PFSK-1 (cell line): ENCODE measurements around the gene RDH14.

ENCODE experiments used
- FOXP2 ChIP-seq: optimal IDR thresholded peaks from 2 replicates; pipeline ENCODE3; 2011; ENCODE audit warnings: borderline replicate concordance, control low read depth, inconsistent platforms; ENCODE audit not compliant: insufficient read depth; ENCODE audit errors: extremely low read length, extremely low read depth
- POLR2AphosphoS5 ChIP-seq: IDR thresholded peaks from 2 replicates; pipeline ENCODE4 v1.6.1; 2012; ENCODE audit warnings: low read depth, mild to moderate bottlenecking, control low read depth, low read length, moderate library complexity
- SIN3A ChIP-seq: IDR thresholded peaks from 2 replicates; pipeline ENCODE4 v1.6.1; 2012; ENCODE audit warnings: mild to moderate bottlenecking, low read length, moderate library complexity, borderline replicate concordance; ENCODE audit not compliant: insufficient read depth
- TAF1 ChIP-seq: IDR thresholded peaks from 2 replicates; pipeline ENCODE4 v1.6.1; 2012; ENCODE audit warnings: low read length, control low read depth, borderline replicate concordance; ENCODE audit not compliant: insufficient read depth
- TF ChIP-seq, protein P1 (sequence below), 2 experiments: IDR thresholded peaks; 2 replicates each; pipeline versions ENCODE4 v1.6.1 to v1.8.0; 2011 to 2012; ENCODE audit warnings: low read depth in 2 of 2, low read length in 2 of 2, control low read depth in 1 of 2, inconsistent platforms in 1 of 2, mild to moderate bottlenecking in 1 of 2, moderate library complexity in 1 of 2; ENCODE audit not compliant: insufficient read depth in 1 of 2

RDH14 gene

DNA sequence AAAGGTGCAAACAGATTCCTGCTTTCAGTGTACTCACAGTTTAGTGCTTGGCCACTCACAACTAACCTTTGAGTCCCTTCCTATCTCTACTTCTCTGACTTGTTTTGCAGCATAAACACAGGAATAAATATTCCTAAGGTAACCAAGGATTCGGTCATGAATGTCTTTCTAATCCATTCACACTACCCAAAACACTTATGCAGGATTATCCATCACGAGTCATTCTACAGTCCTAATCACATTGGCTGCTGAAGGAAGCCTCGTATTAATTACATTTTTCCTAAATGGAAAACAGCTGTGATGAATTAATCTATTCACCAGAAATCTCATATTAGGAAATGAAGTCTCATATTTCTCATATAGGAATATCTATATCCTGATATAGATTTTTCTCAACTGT is 16.3 kb downstream of the RDH14 start:
- TF ChIP-seq POLR2AphosphoS5 (no peak), TAF1 (no peak), SIN3A (no peak), FOXP2 (no peak)
- TF ChIP-seq, protein P1, sequence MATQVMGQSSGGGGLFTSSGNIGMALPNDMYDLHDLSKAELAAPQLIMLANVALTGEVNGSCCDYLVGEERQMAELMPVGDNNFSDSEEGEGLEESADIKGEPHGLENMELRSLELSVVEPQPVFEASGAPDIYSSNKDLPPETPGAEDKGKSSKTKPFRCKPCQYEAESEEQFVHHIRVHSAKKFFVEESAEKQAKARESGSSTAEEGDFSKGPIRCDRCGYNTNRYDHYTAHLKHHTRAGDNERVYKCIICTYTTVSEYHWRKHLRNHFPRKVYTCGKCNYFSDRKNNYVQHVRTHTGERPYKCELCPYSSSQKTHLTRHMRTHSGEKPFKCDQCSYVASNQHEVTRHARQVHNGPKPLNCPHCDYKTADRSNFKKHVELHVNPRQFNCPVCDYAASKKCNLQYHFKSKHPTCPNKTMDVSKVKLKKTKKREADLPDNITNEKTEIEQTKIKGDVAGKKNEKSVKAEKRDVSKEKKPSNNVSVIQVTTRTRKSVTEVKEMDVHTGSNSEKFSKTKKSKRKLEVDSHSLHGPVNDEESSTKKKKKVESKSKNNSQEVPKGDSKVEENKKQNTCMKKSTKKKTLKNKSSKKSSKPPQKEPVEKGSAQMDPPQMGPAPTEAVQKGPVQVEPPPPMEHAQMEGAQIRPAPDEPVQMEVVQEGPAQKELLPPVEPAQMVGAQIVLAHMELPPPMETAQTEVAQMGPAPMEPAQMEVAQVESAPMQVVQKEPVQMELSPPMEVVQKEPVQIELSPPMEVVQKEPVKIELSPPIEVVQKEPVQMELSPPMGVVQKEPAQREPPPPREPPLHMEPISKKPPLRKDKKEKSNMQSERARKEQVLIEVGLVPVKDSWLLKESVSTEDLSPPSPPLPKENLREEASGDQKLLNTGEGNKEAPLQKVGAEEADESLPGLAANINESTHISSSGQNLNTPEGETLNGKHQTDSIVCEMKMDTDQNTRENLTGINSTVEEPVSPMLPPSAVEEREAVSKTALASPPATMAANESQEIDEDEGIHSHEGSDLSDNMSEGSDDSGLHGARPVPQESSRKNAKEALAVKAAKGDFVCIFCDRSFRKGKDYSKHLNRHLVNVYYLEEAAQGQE (IDR thresholded peaks at IDR 0.05; ENCODE audit: insufficient read depth in 1 of 2, low read depth in 2 of 2, low read length in 2 of 2): no peak

- no peak for TF ChIP-seq POLR2AphosphoS5
- TF ChIP-seq, protein P1 (IDR thresholded peaks at IDR 0.05; ENCODE audit: insufficient read depth in 1 of 2, low read depth in 2 of 2, low read length in 2 of 2): no peak
Measured at GRCh38 chr2:18540872-18541271, 19.6 kb downstream of the RDH14 start.

GRCh38 chr2:18536697-18537096 is 23.8 kb downstream of the RDH14 start:
- TF ChIP-seq SIN3A (no peak), TAF1 (no peak), FOXP2 (no peak), POLR2AphosphoS5 (no peak)
- TF ChIP-seq, protein P1 (IDR thresholded peaks at IDR 0.05; ENCODE audit: insufficient read depth in 1 of 2, low read depth in 2 of 2, low read length in 2 of 2): no peak

GRCh38 chr2:18536100-18536499 is 24.4 kb downstream of the RDH14 start:
- no peak for TF ChIP-seq POLR2AphosphoS5

DNA sequence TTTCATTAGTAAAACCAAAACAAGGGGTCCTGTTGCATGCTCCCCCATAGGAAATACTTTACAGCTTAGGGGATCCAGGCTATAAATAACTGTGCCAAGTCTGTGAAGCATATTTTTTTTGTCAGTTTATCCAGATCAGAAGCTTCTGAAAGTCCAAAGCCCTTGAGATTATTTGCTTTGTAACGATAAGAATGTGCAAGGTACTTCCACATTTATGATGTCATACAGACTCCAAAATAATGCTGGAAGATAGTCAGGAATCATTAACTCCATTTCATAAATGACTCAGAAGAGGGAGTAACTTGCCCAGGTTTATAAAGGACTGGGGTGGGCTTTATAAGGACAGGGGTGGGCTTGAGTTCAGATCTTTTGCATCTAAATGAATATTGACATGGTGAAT is 29.3 kb downstream of the RDH14 start:
- no peak for TF ChIP-seq TAF1
- TF ChIP-seq FOXP2: no peak
- TF ChIP-seq SIN3A: no peak
- TF ChIP-seq, protein P1 (IDR thresholded peaks at IDR 0.05; ENCODE audit: insufficient read depth in 1 of 2, low read depth in 2 of 2, low read length in 2 of 2): no peak
- TF ChIP-seq POLR2AphosphoS5: no peak

GRCh38 chr2:18527822-18528221 is 32.6 kb downstream of the RDH14 start:
- TF ChIP-seq, protein P1 (IDR thresholded peaks at IDR 0.05; ENCODE audit: insufficient read depth in 1 of 2, low read depth in 2 of 2, low read length in 2 of 2): no peak
- TF ChIP-seq FOXP2 (no peak), POLR2AphosphoS5 (no peak), TAF1 (no peak), SIN3A (no peak)
